ENCODE data around the gene SALL4. TPM values are rescaled to one million over a fixed set of nuclear protein-coding genes. Genes with fewer than 3 reads are reported as not detected.
A peak's percentile ranks its signal among the peaks of the same experiment; 100 is the strongest.

Gene SALL4
- total and polyA plus RNA-seq, 2 experiments from 2014 or later, result 122 to 227 TPM

- Mint-ChIP-seq H3K27me3 (ENCODE audit: insufficient read depth, low read depth, poor library complexity) (peaks cover 9% of the 10 kb centered on the region), H3K4me3 (no peak overlapping the region), H3K36me3 (ENCODE audit: low read depth) (peaks cover 98% of the 10 kb centered on the region), H3K9me3 (no peaks in the 10 kb centered on the region), H3K4me1 (peaks cover 11% of the 10 kb centered on the region; the same call in 2 of the 3 replicates), H3K27ac (no peak overlapping the region)
- DNase-seq (ENCODE audit: low spot score) (no peak), ATAC-seq (no peak)
- Histone ChIP-seq H3F3A (replicated peaks; ENCODE audit: low read depth) (peaks cover 40% of the 10 kb centered on the region), H3K4me2 (no peak overlapping the region), H3K27me3 (ENCODE audit: insufficient read depth) (no peaks in the 10 kb centered on the region), H3K36me3 (ENCODE audit: insufficient read depth) (peaks cover 77% of the 10 kb centered on the region), H3K4me3 (no peak overlapping the region), H3K9me2 (ENCODE audit: insufficient read depth) (no peaks in the 10 kb centered on the region), H4K20me1 (replicated peaks; ENCODE audit: insufficient read depth) (peaks cover 76% of the 10 kb centered on the region), H3K27ac (ENCODE audit: low read depth) (peak overlapping the region; percentile 30; the same call in 1 of the 2 replicates), H3K4me1 (ENCODE audit: insufficient read depth) (peaks cover under 1% of the 10 kb centered on the region; the same call in 1 of the 2 replicates), H2AFZ (no peak overlapping the region), H3K79me2 (replicated peaks; ENCODE audit: insufficient read depth) (peaks cover 100% of the 10 kb centered on the region)
- TF ChIP-seq ETS1 (IDR thresholded peaks at IDR 0.05) (no peak), POLR2AphosphoS5 (IDR thresholded peaks at IDR 0.05; ENCODE audit: low read depth) (no peak), NANOG (IDR thresholded peaks at IDR 0.05; ENCODE audit: borderline replicate concordance) (no peak), CREB1 (CRISPR knock-in tag; IDR thresholded peaks at IDR 0.05; ENCODE audit: low read depth) (no peak), ZNF331 (CRISPR knock-in tag; IDR thresholded peaks at IDR 0.05; ENCODE audit: low read depth) (no peak)
- TF ChIP-seq, protein P1, sequence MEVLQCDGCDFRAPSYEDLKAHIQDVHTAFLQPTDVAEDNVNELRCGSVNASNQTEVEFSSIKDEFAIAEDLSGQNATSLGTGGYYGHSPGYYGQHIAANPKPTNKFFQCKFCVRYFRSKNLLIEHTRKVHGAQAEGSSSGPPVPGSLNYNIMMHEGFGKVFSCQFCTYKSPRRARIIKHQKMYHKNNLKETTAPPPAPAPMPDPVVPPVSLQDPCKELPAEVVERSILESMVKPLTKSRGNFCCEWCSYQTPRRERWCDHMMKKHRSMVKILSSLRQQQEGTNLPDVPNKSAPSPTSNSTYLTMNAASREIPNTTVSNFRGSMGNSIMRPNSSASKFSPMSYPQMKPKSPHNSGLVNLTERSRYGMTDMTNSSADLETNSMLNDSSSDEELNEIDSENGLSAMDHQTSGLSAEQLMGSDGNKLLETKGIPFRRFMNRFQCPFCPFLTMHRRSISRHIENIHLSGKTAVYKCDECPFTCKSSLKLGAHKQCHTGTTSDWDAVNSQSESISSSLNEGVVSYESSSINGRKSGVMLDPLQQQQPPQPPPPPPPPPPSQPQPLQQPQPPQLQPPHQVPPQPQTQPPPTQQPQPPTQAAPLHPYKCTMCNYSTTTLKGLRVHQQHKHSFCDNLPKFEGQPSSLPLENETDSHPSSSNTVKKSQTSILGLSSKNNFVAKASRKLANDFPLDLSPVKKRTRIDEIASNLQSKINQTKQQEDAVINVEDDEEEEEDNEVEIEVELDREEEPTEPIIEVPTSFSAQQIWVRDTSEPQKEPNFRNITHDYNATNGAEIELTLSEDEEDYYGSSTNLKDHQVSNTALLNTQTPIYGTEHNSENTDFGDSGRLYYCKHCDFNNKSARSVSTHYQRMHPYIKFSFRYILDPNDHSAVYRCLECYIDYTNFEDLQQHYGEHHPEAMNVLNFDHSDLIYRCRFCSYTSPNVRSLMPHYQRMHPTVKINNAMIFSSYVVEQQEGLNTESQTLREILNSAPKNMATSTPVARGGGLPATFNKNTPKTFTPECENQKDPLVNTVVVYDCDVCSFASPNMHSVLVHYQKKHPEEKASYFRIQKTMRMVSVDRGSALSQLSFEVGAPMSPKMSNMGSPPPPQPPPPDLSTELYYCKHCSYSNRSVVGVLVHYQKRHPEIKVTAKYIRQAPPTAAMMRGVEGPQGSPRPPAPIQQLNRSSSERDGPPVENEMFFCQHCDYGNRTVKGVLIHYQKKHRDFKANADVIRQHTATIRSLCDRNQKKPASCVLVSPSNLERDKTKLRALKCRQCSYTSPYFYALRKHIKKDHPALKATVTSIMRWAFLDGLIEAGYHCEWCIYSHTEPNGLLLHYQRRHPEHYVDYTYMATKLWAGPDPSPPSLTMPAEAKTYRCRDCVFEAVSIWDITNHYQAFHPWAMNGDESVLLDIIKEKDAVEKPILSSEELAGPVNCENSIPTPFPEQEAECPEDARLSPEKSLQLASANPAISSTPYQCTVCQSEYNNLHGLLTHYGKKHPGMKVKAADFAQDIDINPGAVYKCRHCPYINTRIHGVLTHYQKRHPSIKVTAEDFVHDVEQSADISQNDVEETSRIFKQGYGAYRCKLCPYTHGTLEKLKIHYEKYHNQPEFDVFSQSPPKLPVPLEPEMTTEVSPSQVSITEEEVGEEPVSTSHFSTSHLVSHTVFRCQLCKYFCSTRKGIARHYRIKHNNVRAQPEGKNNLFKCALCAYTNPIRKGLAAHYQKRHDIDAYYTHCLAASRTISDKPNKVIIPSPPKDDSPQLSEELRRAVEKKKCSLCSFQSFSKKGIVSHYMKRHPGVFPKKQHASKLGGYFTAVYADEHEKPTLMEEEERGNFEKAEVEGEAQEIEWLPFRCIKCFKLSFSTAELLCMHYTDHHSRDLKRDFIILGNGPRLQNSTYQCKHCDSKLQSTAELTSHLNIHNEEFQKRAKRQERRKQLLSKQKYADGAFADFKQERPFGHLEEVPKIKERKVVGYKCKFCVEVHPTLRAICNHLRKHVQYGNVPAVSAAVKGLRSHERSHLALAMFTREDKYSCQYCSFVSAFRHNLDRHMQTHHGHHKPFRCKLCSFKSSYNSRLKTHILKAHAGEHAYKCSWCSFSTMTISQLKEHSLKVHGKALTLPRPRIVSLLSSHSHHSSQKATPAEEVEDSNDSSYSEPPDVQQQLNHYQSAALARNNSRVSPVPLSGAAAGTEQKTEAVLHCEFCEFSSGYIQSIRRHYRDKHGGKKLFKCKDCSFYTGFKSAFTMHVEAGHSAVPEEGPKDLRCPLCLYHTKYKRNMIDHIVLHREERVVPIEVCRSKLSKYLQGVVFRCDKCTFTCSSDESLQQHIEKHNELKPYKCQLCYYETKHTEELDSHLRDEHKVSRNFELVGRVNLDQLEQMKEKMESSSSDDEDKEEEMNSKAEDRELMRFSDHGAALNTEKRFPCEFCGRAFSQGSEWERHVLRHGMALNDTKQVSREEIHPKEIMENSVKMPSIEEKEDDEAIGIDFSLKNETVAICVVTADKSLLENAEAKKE (CRISPR knock-in tag; IDR thresholded peaks at IDR 0.05), result no peak
- TF ChIP-seq, protein P2, sequence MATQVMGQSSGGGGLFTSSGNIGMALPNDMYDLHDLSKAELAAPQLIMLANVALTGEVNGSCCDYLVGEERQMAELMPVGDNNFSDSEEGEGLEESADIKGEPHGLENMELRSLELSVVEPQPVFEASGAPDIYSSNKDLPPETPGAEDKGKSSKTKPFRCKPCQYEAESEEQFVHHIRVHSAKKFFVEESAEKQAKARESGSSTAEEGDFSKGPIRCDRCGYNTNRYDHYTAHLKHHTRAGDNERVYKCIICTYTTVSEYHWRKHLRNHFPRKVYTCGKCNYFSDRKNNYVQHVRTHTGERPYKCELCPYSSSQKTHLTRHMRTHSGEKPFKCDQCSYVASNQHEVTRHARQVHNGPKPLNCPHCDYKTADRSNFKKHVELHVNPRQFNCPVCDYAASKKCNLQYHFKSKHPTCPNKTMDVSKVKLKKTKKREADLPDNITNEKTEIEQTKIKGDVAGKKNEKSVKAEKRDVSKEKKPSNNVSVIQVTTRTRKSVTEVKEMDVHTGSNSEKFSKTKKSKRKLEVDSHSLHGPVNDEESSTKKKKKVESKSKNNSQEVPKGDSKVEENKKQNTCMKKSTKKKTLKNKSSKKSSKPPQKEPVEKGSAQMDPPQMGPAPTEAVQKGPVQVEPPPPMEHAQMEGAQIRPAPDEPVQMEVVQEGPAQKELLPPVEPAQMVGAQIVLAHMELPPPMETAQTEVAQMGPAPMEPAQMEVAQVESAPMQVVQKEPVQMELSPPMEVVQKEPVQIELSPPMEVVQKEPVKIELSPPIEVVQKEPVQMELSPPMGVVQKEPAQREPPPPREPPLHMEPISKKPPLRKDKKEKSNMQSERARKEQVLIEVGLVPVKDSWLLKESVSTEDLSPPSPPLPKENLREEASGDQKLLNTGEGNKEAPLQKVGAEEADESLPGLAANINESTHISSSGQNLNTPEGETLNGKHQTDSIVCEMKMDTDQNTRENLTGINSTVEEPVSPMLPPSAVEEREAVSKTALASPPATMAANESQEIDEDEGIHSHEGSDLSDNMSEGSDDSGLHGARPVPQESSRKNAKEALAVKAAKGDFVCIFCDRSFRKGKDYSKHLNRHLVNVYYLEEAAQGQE (IDR thresholded peaks at IDR 0.05; ENCODE audit: unreplicated experiment), result no peak
Observed at GRCh38 chr20:51788822-51789221, 13.5 kb downstream of the SALL4 start.

Data from GM23338 (cell line).